ENCODE measurements around the gene TRAF3IP1. TPM values are rescaled to one million over a fixed set of nuclear protein-coding genes. Genes with fewer than 3 reads are reported as not detected.
"Not testable (repeated sequence)": the region's sequence is repeated elsewhere in the genome, so short reads cannot be mapped to it uniquely, and the experiment has no call there.

TRAF3IP1 gene
- total and polyA plus RNA-seq, 4 experiments from 2014 or later, result 3.0 to 11.0 (median 6.7) TPM

GRCh38 chr2:238441262-238442114 lies 121.2 kb downstream of the TRAF3IP1 start:
- Histone ChIP-seq H3K4me1 (ENCODE audit: insufficient read depth, low read length) (peaks cover 21% of the 10 kb centered on the region), H3K4me3 (ENCODE audit: low read length in 2 of 2) (no peak overlapping the region), H3K27ac (ENCODE audit: low read depth, low read length) (no peak overlapping the region), H3K27me3 (ENCODE audit: insufficient read depth, low read length) (no peaks in the 10 kb centered on the region), H3K36me3 (ENCODE audit: insufficient read depth, low read length) (peaks cover 41% of the 10 kb centered on the region), H3K9me3 (ENCODE audit: control insufficient read depth in 1 of 2, low read length in 2 of 2) (no peaks in the 10 kb centered on the region)
- Mint-ChIP-seq H3K27ac (peak overlapping the region in 3 of 7 donors; percentile 19 to 48 (median 22)), H3K9me3 (peaks cover 0 to 2% (median 0%) of the 10 kb centered on the region in 8 donors), H3K36me3 (peaks cover 60 to 68% of the 10 kb centered on the region in 2 donors), H3K4me1 (peaks cover 39 to 57% (median 47%) of the 10 kb centered on the region in 4 donors), H3K4me3 (peak overlapping the region in 1 of 8 donors; percentile 27), H3K27me3 (no peaks in the 10 kb centered on the region)
- POLR2A ChIA-PET (ENCODE audit: partially characterized antibody), result no interaction called here
- CTCF ChIA-PET (ENCODE audit: partially characterized antibody), result interaction anchor here (1.0 kb wide), 1 partner anchor 22 kb away, joined by 4 read pairs; no protein-coding TSS in a partner anchor
- DNase-seq, result no peak
- intact Hi-C loops (cut with micrococcal nuclease), result no loop called here

- Mint-ChIP-seq H3K4me1 (peaks cover 34 to 51% (median 44%) of the 10 kb centered on the region in 4 donors), H3K36me3 (peaks cover 64 to 69% of the 10 kb centered on the region in 2 donors)
- H3K9me3 Mint-ChIP-seq; H3K4me3 Mint-ChIP-seq; DNase-seq; H3K27ac Mint-ChIP-seq; intact Hi-C loops (cut with micrococcal nuclease); CTCF ChIA-PET (ENCODE audit: partially characterized antibody); H3K27me3 ChIP-seq (ENCODE audit: insufficient read depth, low read length); H3K27me3 Mint-ChIP-seq; H3K4me3 ChIP-seq (ENCODE audit: low read length in 2 of 2); H3K9me3 ChIP-seq (ENCODE audit: control insufficient read depth in 1 of 2, low read length in 2 of 2); H3K27ac ChIP-seq (ENCODE audit: low read depth, low read length); POLR2A ChIA-PET (ENCODE audit: partially characterized antibody): not testable (repeated sequence)
- peaks cover 49% of the 10 kb centered on the region for H3K36me3 ChIP-seq (ENCODE audit: insufficient read depth, low read length)
- H3K4me1 ChIP-seq (ENCODE audit: insufficient read depth, low read length), result peaks cover 21% of the 10 kb centered on the region
Measured at GRCh38 chr2:238442257-238442656, 121.9 kb downstream of the TRAF3IP1 start.

- POLR2A ChIA-PET (ENCODE audit: partially characterized antibody), result no interaction called here
- Mint-ChIP-seq H3K27ac (no peak overlapping the region), H3K9me3 (peaks cover 0 to 2% (median 0%) of the 10 kb centered on the region in 8 donors), H3K36me3 (peaks cover 69 to 78% of the 10 kb centered on the region in 2 donors), H3K27me3 (no peaks in the 10 kb centered on the region), H3K4me3 (no peak overlapping the region), H3K4me1 (peaks cover 25 to 41% (median 32%) of the 10 kb centered on the region in 4 donors)
- CTCF ChIA-PET (ENCODE audit: partially characterized antibody), result no interaction called here
- Histone ChIP-seq H3K27ac (ENCODE audit: low read depth, low read length) (no peak overlapping the region), H3K36me3 (ENCODE audit: insufficient read depth, low read length) (peaks cover 62% of the 10 kb centered on the region), H3K9me3 (ENCODE audit: control insufficient read depth in 1 of 2, low read length in 2 of 2) (no peaks in the 10 kb centered on the region), H3K27me3 (ENCODE audit: insufficient read depth, low read length) (no peaks in the 10 kb centered on the region), H3K4me1 (ENCODE audit: insufficient read depth, low read length) (peaks cover 13% of the 10 kb centered on the region), H3K4me3 (ENCODE audit: low read length in 2 of 2) (no peak overlapping the region)
- DNase-seq, result no peak
- intact Hi-C loops (cut with micrococcal nuclease), result no loop called here
Measured at GRCh38 chr2:238444242-238444641, 123.9 kb downstream of the TRAF3IP1 start.

- H3K4me1 ChIP-seq (ENCODE audit: insufficient read depth, low read length), result peaks cover 1% of the 10 kb centered on the region
- no peaks in the 10 kb centered on the region for H3K9me3 ChIP-seq (ENCODE audit: control insufficient read depth in 1 of 2, low read length in 2 of 2)
- Mint-ChIP-seq H3K27me3 (no peaks in the 10 kb centered on the region), H3K36me3 (peaks cover 75 to 80% of the 10 kb centered on the region in 2 donors), H3K4me3 (no peak overlapping the region), H3K27ac (no peak overlapping the region), H3K9me3 (peaks cover 0 to 2% (median 0%) of the 10 kb centered on the region in 8 donors), H3K4me1 (peaks cover 16 to 27% (median 21%) of the 10 kb centered on the region in 4 donors)
- H3K27ac ChIP-seq (ENCODE audit: low read depth, low read length), result no peak overlapping the region
- ChIA-PET CTCF (ENCODE audit: partially characterized antibody) (no interaction called here), POLR2A (ENCODE audit: partially characterized antibody) (no interaction called here)
- no peak overlapping the region for H3K4me3 ChIP-seq (ENCODE audit: low read length in 2 of 2)
- intact Hi-C loops (cut with micrococcal nuclease), result no loop called here
- H3K36me3 ChIP-seq (ENCODE audit: insufficient read depth, low read length), result peaks cover 70% of the 10 kb centered on the region
- DNase-seq, result no peak
- no peaks in the 10 kb centered on the region for H3K27me3 ChIP-seq (ENCODE audit: insufficient read depth, low read length)
Measured at GRCh38 chr2:238445409-238446190, 125.3 kb downstream of the TRAF3IP1 start.

GRCh38 chr2:238446371-238446770 lies 126.1 kb downstream of the TRAF3IP1 start:
- Mint-ChIP-seq H3K4me1 (peaks cover 12 to 20% (median 15%) of the 10 kb centered on the region in 4 donors), H3K9me3 (peaks cover 0 to 2% (median 0%) of the 10 kb centered on the region in 8 donors), H3K27me3 (no peaks in the 10 kb centered on the region), H3K36me3 (peaks cover 75 to 82% of the 10 kb centered on the region in 2 donors), H3K4me3 (no peak overlapping the region), H3K27ac (no peak overlapping the region)
- intact Hi-C loops (cut with micrococcal nuclease), result no loop called here
- H3K4me3 ChIP-seq (ENCODE audit: low read length in 2 of 2), result no peak overlapping the region
- no peak for DNase-seq
- H3K36me3 ChIP-seq (ENCODE audit: insufficient read depth, low read length), result peaks cover 74% of the 10 kb centered on the region
- CTCF ChIA-PET (ENCODE audit: partially characterized antibody), result no interaction called here
- POLR2A ChIA-PET (ENCODE audit: partially characterized antibody), result no interaction called here
- no peaks in the 10 kb centered on the region for H3K27me3 ChIP-seq (ENCODE audit: insufficient read depth, low read length)
- H3K27ac ChIP-seq (ENCODE audit: low read depth, low read length), result no peak overlapping the region
- no peaks in the 10 kb centered on the region for H3K4me1 ChIP-seq (ENCODE audit: insufficient read depth, low read length)
- H3K9me3 ChIP-seq (ENCODE audit: control insufficient read depth in 1 of 2, low read length in 2 of 2), result no peaks in the 10 kb centered on the region

GRCh38 chr2:238448031-238448955 lies 128.0 kb downstream of the TRAF3IP1 start:
- H3K9me3 ChIP-seq (ENCODE audit: control insufficient read depth in 1 of 2, low read length in 2 of 2), result no peaks in the 10 kb centered on the region
- CTCF ChIA-PET (ENCODE audit: partially characterized antibody), result no interaction called here
- H3K27ac Mint-ChIP-seq, result peak overlapping the region in 1 of 7 donors; percentile 13
- peaks cover 0 to 2% (median 0%) of the 10 kb centered on the region in 8 donors for H3K9me3 Mint-ChIP-seq
- H3K27me3 Mint-ChIP-seq, result no peaks in the 10 kb centered on the region
- H3K4me1 ChIP-seq (ENCODE audit: insufficient read depth, low read length), result no peaks in the 10 kb centered on the region
- no peak overlapping the region for H3K4me3 ChIP-seq (ENCODE audit: low read length in 2 of 2)
- no peak for DNase-seq
- peaks cover 76 to 84% of the 10 kb centered on the region in 2 donors for H3K36me3 Mint-ChIP-seq
- POLR2A ChIA-PET (ENCODE audit: partially characterized antibody), result no interaction called here
- peaks cover 82% of the 10 kb centered on the region for H3K36me3 ChIP-seq (ENCODE audit: insufficient read depth, low read length)
- intact Hi-C loops (cut with micrococcal nuclease), result no loop called here
- no peak overlapping the region for H3K27ac ChIP-seq (ENCODE audit: low read depth, low read length)
- H3K4me3 Mint-ChIP-seq, result no peak overlapping the region
- no peaks in the 10 kb centered on the region for H3K27me3 ChIP-seq (ENCODE audit: insufficient read depth, low read length)
- H3K4me1 Mint-ChIP-seq, result peaks cover 0 to 6% (median 4%) of the 10 kb centered on the region in 4 donors

All from CD4-positive, alpha-beta memory T cell (primary cell).